Measurements from ENCODE around the gene SERTAD3. TPM values are rescaled to one million over a fixed set of nuclear protein-coding genes. Genes with fewer than 3 reads are reported as not detected.

The SERTAD3 gene
- total RNA-seq, 1 donor from 2014 or later: 26.5 TPM

- H3K4me3 Mint-ChIP-seq (ENCODE audit: low read depth): peak within 1 kb of the TSS; percentile 91
- H3K27ac Mint-ChIP-seq: peak within 1 kb of the TSS; percentile 96
- H3K36me3 Mint-ChIP-seq (ENCODE audit: insufficient read depth): no peaks in the 10 kb centered on the region
- no peaks in the 10 kb centered on the region for H3K27me3 Mint-ChIP-seq
- DNase-seq (ENCODE audit: low spot score, unreplicated experiment): peak; percentile 100
- peaks cover 12% of the 10 kb centered on the region for H3K4me1 Mint-ChIP-seq (ENCODE audit: low read depth)
- TF ChIP-seq CTCF (IDR thresholded peaks at IDR 0.05; ENCODE audit: unreplicated experiment): no peak
- no peaks in the 10 kb centered on the region for H3K9me3 Mint-ChIP-seq (ENCODE audit: low read depth)
Observed at GRCh38 chr19:40425450-40426287, 18.5 kb downstream of the SERTAD3 start, which contains the start of gene SERTAD1. Gene SERTAD1, minus strand, starts transcription at chr19:40425992. Its CDS starts 2,446 bp downstream, at chr19:40423546.

DNA sequence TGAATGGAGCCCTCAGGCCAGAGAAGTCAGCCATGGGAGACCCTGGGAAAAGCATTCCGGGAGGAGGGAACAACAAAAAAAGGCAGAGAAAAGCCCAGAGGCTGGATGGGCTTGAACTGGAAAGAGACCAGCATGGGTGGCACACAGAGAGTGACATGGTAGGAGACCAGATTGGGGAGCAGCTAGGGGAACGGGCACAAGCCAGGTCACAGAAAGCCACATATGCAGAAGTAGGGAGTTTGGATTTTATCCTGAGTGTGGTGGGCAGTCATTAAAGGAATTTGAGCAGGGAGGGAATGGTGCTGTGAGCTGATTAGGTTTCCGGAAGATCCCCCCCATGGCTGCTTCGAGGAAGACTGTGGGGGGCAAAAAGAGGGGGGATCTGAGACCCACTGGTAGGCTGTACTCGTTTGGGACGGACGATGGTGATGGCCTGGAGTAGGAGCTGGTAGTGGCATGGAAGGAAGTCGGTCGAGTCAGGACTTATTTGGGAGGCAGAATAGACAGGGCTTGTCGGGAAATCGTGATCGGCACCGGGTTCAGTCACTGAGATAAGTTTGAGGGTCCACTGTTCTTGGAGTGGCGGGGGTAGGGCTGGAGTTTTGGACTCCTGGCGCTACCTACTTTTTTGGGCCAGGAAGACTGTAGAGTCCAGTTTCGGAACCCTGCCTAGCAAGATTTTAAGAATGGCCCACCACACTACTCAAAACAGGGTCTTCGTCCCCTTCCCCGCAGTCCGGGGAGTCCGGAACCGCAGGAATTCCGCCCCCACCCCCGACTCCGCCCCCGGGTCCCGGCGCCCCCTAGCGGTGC, 19.3 kb downstream of the SERTAD3 start:
- Mint-ChIP-seq H3K36me3 (ENCODE audit: insufficient read depth) (no peaks in the 10 kb centered on the region), H3K27ac (peak overlapping the region; percentile 95), H3K4me1 (ENCODE audit: low read depth) (peaks cover 12% of the 10 kb centered on the region), H3K4me3 (ENCODE audit: low read depth) (peak overlapping the region; percentile 91), H3K9me3 (ENCODE audit: low read depth) (no peaks in the 10 kb centered on the region), H3K27me3 (no peaks in the 10 kb centered on the region)
- TF ChIP-seq CTCF (IDR thresholded peaks at IDR 0.05; ENCODE audit: unreplicated experiment): peak; percentile 91
- no peak for DNase-seq (ENCODE audit: low spot score, unreplicated experiment)

DNA sequence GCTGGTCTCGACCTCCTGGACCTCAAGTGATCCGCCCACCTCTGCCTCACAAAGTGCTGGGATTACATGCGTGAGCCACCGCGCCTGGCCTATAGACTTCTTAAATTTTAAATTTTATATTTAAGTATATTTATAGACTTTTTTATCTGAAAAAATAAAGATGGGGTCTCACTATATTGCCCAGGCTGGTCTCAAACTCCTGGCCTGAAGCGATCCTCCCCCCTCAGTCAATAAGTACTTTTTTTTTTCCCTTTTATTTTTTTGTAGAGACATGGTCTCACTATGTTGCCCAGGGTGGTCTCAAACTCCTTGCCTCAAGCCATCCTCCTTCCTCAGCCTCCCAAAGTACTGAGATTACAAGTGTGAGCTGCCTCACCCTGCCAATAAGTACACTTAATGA, 20.2 kb downstream of the SERTAD3 start:
- Mint-ChIP-seq H3K36me3 (ENCODE audit: insufficient read depth) (no peaks in the 10 kb centered on the region), H3K4me1 (ENCODE audit: low read depth) (peaks cover 12% of the 10 kb centered on the region), H3K4me3 (ENCODE audit: low read depth) (no peak overlapping the region), H3K27me3 (no peaks in the 10 kb centered on the region), H3K27ac (peak overlapping the region; percentile 81), H3K9me3 (ENCODE audit: low read depth) (no peaks in the 10 kb centered on the region)
- TF ChIP-seq CTCF (IDR thresholded peaks at IDR 0.05; ENCODE audit: unreplicated experiment): no peak
- DNase-seq (ENCODE audit: low spot score, unreplicated experiment): no peak

DNA sequence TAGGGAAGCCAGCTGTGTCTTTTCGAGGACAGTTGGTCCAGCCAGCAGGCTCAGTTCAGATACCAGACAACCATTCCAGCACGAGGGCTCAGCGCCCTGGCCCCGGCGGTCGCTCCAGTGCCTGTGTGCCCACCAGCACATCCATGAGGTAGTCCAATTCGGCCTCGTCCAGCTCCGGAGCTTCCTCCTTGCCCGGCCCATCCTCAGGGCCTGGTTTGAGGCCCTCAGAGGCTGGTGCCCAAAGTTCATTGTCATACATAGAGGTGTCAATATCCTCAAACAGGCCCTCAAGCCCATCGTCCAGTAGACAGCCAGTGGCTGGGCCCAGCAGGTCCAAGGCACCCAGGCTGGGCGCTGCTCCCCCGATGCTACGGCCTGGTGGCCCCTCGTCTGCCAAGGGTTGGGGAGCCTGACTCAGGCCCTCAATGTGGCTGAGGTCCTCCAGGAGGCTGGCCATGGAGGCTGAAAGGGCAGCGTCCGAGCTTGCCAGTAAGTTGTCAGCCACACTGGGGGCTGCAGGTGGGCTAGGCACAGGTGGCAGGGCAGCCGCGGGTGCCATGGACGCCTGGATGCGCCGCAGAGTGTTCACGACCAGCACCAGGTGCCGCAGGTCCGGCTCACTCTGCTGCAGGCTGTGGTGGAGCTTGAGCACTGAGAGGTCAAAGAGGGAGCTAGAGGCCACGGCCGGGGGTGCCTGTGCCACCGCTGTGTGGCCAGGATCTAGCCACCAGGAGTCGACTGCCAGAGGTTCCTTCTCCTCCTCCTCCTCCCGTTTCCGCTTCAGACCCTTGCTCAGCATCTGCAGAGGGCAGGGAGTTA, 21.2 kb downstream of the SERTAD3 start:
- Mint-ChIP-seq H3K4me1 (ENCODE audit: low read depth) (peaks cover 12% of the 10 kb centered on the region), H3K36me3 (ENCODE audit: insufficient read depth) (no peaks in the 10 kb centered on the region), H3K27ac (peak overlapping the region; percentile 77), H3K9me3 (ENCODE audit: low read depth) (no peaks in the 10 kb centered on the region), H3K4me3 (ENCODE audit: low read depth) (no peak overlapping the region), H3K27me3 (peaks cover 2% of the 10 kb centered on the region)
- no peak for DNase-seq (ENCODE audit: low spot score, unreplicated experiment)
- TF ChIP-seq CTCF (IDR thresholded peaks at IDR 0.05; ENCODE audit: unreplicated experiment): no peak

Data from progenitor cell of endocrine pancreas (in vitro differentiated cells).